SKM-1 treated with dmso at 0.1 percent for 144 hours (cell line): ENCODE data around the gene C17orf107.

Experiments used
- DNase-seq: peaks from one replicate; lab custom pipeline; 2025; ENCODE audit not compliant: unreplicated experiment; lab: John Stamatoyannopoulos, UW

C17orf107 gene

GRCh38 chr17:4948166-4948930 lies 49.0 kb downstream of the C17orf107 start, which contains the start of gene PFN1:
Gene PFN1 (minus strand): TSS chr17:4948530. CDS start chr17:4948394, 136 bp downstream.
- peak; percentile 63 for DNase-seq

- DNase-seq = no peak
Observed at GRCh38 chr17:4948931-4949320, 49.6 kb downstream of the C17orf107 start.

GRCh38 chr17:4949321-4950074 lies 50.2 kb downstream of the C17orf107 start:
- no peak for DNase-seq

- no peak for DNase-seq
Observed at GRCh38 chr17:4950075-4950745, 50.9 kb downstream of the C17orf107 start.

- DNase-seq = no peak
Observed at GRCh38 chr17:4950746-4951204, 51.4 kb downstream of the C17orf107 start, which contains the start of gene ENO3. Gene ENO3 (plus strand): TSS chr17:4951119. CDS start chr17:4951830, 711 bp downstream.

- no peak for DNase-seq
Observed at GRCh38 chr17:4951486-4951885, 52.1 kb downstream of the C17orf107 start.
